ENCODE measurements around the gene MYO18A. TPM values are rescaled to one million over a fixed set of nuclear protein-coding genes. Genes with fewer than 3 reads are reported as not detected.

Gene MYO18A
- total RNA-seq, 1 experiment from 2014 or later = 108 TPM

DNA sequence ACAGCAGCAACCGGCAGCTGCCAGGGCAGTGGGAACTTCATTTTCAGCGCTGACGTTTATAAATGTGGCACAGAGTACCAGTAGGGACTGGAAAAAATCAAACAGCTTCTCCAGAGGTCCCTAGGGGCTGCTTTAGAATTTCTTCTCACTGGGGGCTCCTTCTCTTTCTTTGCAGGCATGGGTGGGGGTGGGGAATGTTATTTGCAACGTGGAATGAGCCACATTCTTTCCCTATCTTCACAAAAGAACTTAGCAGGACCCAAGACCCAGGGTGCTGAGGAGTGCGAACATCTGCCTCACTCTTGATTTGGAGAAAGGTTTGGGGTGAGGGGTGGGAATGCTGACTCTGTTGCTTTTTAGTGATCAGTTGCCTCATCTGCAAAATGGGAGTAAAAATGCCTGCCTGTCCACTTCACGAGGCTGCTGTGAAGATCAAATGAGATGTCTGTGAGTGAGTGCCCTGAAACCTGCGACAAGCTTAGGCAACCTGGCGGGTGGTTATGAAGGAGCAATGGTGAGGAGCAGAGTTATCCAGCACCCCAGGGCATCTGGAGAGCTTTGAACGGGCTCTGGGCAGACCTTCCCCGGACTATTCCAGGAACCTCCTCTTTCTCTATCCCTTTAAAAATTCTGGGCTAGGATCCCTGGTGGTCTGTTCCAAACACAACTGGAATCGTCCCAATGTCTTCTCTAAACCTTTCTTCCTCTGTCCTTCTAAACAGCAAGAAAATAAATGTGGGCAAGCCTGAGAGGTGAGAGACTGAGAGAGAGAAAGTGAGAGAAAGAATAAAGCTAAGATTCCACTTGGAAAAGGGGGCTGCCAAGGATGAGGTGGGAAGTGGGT, 148.0 kb downstream of the MYO18A start:
- no peak for DNase-seq (ENCODE audit: low spot score)

- DNase-seq (ENCODE audit: low spot score) = no peak
Measured at GRCh38 chr17:29031488-29031887, 148.7 kb downstream of the MYO18A start.

DNA sequence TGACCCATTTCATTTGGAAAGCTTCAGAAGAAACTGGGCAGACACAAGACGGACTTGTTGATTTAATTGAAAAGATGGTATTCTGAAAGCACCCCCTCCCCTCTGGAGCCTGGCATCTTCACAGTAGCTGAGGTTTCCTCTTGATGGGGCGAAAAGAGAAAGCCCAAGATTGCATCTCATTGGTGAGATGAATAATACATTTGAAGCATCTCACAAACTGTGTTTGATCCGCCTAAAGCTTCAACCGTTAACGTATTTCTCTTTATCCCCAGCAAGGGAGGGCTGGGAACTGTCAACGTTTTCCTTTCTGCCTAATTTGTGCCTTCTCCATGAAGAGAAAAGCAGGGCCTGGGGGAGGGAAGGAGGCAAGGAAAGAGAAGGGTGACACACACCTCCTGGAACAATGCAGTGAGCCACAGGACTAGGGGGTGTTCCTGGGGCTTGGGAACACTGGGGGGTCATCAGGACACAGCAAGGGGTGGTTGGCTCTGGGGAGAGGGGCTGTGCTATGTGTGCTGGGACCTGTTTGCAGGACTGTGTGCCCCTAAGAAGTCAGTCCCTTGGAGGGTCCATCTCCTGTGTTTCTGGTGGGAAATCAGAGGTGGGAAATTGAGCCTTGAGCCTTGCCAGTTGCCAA, 155.8 kb downstream of the MYO18A start:
- DNase-seq (ENCODE audit: low spot score) = no peak

DNA sequence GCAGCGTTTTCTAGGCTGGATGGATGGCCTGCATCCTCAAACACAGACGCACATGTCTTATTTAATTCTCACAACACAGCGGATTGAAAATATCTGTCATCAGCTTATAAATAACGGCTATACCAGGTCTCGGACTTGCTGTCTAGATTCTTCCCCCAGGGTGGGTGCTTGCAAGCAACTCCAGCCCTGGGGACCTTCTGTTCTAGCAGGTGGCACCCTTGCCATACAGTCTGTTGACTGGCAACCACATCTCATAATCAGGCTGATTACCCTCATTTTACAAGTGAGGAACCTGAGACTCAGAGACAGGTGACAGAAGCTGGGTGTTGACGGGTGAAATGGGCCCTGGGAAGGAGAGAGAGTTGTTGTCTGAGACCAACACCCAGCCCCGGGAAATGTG, 158.1 kb downstream of the MYO18A start:
- no peak for DNase-seq (ENCODE audit: low spot score)

- DNase-seq (ENCODE audit: low spot score) = no peak
Measured at GRCh38 chr17:29021226-29021625, 159.0 kb downstream of the MYO18A start.

Other genes starting within 250 kb of the MYO18A start
- gene PHF12, start 228.9 kb downstream of the MYO18A start, total RNA-seq (2014; rRNA removed; shearing (Covaris generic)) = 32.0 and 34.7 TPM in 2 replicates
- gene SEZ6, start 174.4 kb downstream of the MYO18A start, total RNA-seq (2014; rRNA removed; shearing (Covaris generic)) = 0.05 TPM in 1 of 2 replicates, not detected in the other
- gene PIPOX, start 137.3 kb downstream of the MYO18A start, total RNA-seq (2014; rRNA removed; shearing (Covaris generic)) = 0.47 and 2.2 TPM in 2 replicates
- not detected in 2 replicates for gene CRYBA1, start 66.5 kb upstream of the MYO18A start, total RNA-seq (2014; rRNA removed; shearing (Covaris generic))
- 19.3 and 20.3 TPM in 2 replicates for gene NUFIP2, start 113.8 kb upstream of the MYO18A start, total RNA-seq (2014; rRNA removed; shearing (Covaris generic))
- gene TAOK1, start 210.0 kb upstream of the MYO18A start, total RNA-seq (2014; rRNA removed; shearing (Covaris generic)) = 20.5 and 25.9 TPM in 2 replicates